Stomach smooth muscle (tissue), 2 donors: ENCODE data around the gene TBCD.

ENCODE experiments used
- H3K27ac ChIP-seq: one replicate; pipeline ENCODE4 v1.7.0; 2013; ENCODE audit warnings: mild to moderate bottlenecking, low read length, inconsistent platforms
- H3K27me3 ChIP-seq, 2 donors: one replicate each; pipeline ENCODE4 v1.7.0; 2013; ENCODE audit warnings: low read length in 2 of 2; ENCODE audit not compliant: insufficient read depth in 2 of 2, control insufficient read depth in 1 of 2
- H3K36me3 ChIP-seq, 2 donors: one replicate each; pipeline ENCODE4 v1.7.0; 2013; ENCODE audit warnings: low read length in 2 of 2; ENCODE audit not compliant: control insufficient read depth in 2 of 2, insufficient read depth in 2 of 2
- H3K4me1 ChIP-seq: one replicate; pipeline ENCODE4 v1.7.0; 2013; ENCODE audit warnings: low read length; ENCODE audit not compliant: control insufficient read depth, insufficient read depth
- H3K4me3 ChIP-seq, 2 donors: one replicate each; pipeline ENCODE4 v1.7.0; 2013; ENCODE audit warnings: low read length in 2 of 2
- H3K9ac ChIP-seq, 2 donors: one replicate each; pipeline ENCODE4 v1.7.0; 2013; ENCODE audit warnings: low read length in 2 of 2, mild to moderate bottlenecking in 1 of 2
- H3K9me3 ChIP-seq, 2 donors: one replicate each; pipeline ENCODE4 v1.7.0; 2013; ENCODE audit warnings: low read length in 2 of 2; ENCODE audit not compliant: control insufficient read depth in 2 of 2
- donor health status: healthy.
- donor health status: Pancreatic carcinoma.

The TBCD gene

DNA sequence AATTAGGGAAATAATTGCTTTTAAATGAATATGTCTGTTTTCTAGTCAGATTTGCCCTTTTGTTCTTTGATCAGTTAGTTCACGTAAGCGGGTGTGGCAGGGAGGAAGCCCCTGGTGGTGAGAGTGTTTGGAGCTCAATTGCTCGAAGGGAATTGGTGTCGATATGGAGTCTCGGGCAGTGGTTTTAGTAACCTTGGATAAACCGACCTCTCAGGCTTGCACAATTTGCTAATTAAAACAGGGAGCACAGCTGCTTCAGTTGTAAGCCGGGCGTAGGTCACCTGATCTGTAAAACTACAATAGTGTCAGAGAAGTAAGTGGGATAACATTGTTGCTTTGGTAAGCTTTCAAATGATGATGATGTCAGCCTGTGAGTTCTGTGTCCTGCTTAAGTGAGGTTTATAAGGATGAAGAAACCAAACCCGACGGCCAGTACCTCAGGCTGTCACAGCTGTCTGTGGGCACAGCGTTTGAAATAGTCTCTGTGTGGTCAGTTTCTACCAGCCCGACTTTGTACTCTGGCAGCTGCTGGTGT, 85.0 kb downstream of the TBCD start:
- no peaks in the 10 kb centered on the region for H3K4me1 ChIP-seq
- H3K9ac ChIP-seq: no peak overlapping the region
- H3K27ac ChIP-seq: no peak overlapping the region
- no peaks in the 10 kb centered on the region for H3K27me3 ChIP-seq
- peaks cover 0 to 3% of the 10 kb centered on the region in 2 donors for H3K36me3 ChIP-seq
- H3K9me3 ChIP-seq: no peaks in the 10 kb centered on the region
- H3K4me3 ChIP-seq: no peak overlapping the region

DNA sequence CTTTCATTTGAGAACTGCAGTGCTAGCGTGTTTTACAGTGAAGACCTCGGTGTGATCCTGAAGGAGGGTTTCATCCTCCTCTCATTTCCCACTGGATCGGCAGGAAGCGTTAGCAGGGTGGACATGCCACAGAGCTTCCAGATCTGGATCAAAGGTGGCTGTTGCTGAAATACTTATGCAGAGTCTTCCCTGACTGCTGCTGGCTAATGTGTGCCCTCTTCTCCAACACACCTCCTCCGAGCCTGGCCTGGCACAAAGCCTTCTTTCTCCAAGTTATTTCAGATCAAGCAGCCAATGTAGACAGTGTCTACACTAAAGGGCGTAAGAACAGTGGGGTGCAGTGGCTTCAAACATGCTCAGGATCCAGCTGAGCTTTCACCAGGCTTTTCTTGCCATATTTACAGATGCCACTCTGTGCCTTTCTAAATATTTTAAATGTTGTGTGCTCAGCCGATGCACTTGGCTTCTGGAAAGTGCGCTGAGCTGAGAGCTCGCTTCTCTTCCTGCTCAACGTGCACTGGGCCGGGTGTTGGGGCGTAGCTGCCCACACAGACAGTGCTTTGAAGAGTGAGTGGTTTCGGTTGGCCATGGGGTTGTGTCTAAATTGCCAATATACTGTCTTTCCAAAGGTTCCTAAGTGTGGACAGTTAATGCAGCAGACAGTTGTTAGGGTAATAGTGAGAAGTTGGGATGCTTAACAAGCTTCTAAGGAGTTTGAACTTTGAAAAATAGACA, 85.9 kb downstream of the TBCD start:
- Histone ChIP-seq H3K36me3 (peaks cover 0 to 3% of the 10 kb centered on the region in 2 donors), H3K27me3 (no peaks in the 10 kb centered on the region), H3K4me3 (no peak overlapping the region), H3K9me3 (no peaks in the 10 kb centered on the region), H3K4me1 (no peaks in the 10 kb centered on the region), H3K27ac (no peak overlapping the region), H3K9ac (no peak overlapping the region)

DNA sequence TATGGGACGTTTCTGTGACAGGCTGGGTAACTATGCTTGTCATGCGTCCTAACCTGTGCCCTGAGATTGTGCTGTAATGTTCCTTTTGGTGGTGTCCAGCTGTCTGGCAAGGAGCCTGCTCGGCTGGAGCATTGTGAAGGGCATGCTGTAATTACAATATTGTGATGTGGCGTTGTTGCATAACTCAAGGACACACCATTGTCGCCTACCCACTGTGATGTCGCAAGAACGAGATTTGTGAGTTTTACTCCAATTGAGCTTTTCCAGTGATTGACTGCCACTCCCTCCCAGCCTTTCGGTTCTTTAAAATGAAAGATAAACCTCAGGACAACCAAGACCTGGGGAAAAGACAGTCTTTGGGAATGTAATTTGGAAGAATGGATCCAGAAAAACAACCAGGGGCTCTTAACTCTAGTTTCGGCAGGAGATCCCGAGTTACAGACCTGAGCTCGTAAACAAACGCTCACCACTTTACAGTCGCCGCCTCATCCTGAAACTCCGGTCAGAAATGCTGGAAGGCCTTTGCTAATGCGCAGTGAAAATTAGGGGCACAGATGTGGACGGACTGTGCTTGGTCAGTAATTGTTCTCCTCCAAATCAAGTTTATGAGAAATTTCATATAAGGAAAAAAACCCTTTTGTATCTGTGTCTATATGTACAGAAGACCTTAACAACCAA, 86.7 kb downstream of the TBCD start:
- H3K4me3 ChIP-seq: no peak overlapping the region

DNA sequence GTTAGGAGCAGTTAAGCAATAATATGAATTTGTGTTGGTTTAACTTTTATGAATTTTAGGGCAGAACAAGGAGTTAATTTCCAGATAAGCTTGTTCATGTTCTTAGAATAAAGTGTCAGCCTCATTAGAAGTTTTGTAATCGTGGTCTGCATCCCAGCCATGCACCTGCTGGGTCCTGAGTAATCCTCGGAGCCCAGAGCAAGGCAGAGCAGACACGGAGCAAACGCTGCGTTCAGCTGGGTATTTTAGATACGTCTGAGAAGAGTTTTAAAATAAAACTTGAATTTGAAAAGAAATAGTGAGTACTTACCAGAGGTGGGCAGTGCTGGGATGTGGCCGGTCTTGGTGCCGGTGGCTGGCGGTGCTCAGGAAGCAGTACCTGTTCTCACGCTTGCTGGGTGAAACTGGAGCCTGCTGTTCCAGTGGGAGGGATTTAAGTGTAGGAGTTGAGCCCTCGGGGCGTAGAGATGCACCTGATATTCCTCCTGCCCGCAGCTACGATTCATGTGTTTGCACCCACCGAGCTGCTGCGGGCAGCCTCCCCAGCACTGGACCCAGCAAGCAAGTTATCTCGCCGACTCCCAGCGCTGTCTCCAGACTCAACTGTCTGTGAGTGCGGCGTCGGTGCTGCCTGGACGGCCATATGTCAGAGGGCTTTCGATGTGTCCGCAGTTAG, 87.9 kb downstream of the TBCD start, which contains the start of gene ZNF750:
Gene ZNF750 (minus strand): TSS at position 406 of the 676 bp plus-strand sequence. CDS start 7,568 bp downstream, outside the sequence.
- H3K4me1 ChIP-seq: no peaks in the 10 kb centered on the region
- H3K27ac ChIP-seq: no peak within 1 kb of the TSS
- no peak within 1 kb of the TSS for H3K9ac ChIP-seq
- H3K4me3 ChIP-seq: no peak within 1 kb of the TSS
- no peaks in the 10 kb centered on the region for H3K27me3 ChIP-seq
- H3K36me3 ChIP-seq: peaks cover 0 to 2% of the 10 kb centered on the region in 2 donors
- H3K9me3 ChIP-seq: no peaks in the 10 kb centered on the region

More for the DNA sequence above, 86.7 kb downstream of the TBCD start:
- Histone ChIP-seq H3K4me1 (no peaks in the 10 kb centered on the region), H3K9ac (no peak overlapping the region), H3K27ac (no peak overlapping the region), H3K9me3 (no peaks in the 10 kb centered on the region), H3K36me3 (peaks cover 0 to 2% of the 10 kb centered on the region in 2 donors), H3K27me3 (no peaks in the 10 kb centered on the region)

DNA sequence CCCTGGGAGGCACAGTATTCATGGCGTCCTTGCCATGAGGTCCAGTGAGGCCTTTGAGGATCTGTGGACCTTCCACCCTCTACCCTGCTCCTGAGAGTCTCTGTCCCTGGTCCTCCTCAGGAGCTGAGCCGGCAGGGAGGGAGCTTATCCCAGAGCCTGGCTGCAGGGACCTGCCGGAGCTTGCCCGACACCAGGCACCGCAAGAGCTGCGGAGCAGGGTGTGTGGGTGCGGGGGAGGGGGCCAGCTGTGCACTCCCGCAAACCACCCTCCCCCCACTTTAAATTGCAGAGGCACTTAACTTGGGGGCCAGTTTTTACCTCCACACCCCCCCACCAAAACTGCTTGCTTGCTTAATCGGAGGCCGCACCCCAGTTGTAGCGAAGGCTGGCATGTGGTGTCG, 88.6 kb downstream of the TBCD start:
- Histone ChIP-seq H3K9me3 (no peaks in the 10 kb centered on the region), H3K4me1 (no peaks in the 10 kb centered on the region), H3K4me3 (no peak overlapping the region), H3K36me3 (peaks cover 0 to 2% of the 10 kb centered on the region in 2 donors), H3K27me3 (no peaks in the 10 kb centered on the region), H3K9ac (no peak overlapping the region), H3K27ac (no peak overlapping the region)

DNA sequence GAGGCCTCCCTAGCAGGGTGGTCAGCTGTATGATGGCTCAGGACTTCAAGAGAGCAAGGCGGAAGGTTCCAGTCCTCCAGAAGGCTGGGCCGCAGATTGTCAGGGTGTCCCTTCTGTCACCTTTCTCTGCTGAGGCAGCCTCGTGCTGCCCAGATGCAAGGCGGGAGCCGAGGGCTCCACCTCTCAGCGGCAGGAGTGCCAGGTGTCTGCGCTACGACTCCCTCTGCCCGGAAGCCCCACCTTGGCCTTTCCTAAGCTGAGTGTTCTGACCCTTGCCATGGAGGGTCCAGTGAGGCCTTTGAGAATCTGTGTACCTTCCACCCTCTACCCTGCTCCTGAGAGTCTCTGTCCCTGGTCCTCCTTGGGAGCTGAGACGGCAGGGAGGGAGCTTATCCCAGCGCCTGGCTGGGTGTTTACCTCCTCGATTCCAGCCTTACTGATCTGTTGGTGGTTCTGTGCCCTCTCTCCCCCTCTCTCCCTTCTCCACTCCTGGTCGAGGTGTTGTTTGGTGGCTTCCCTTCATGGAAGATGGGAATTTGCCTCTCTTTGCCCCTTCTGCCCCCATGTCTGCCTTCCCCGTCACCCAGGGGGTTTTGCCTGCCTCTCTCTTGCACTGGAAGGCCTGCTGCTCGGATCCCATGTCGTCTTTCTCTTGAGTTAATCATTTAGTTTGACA, 90.2 kb downstream of the TBCD start:
- Histone ChIP-seq H3K27ac (no peak overlapping the region), H3K4me1 (peaks cover 4% of the 10 kb centered on the region), H3K9me3 (no peaks in the 10 kb centered on the region), H3K9ac (no peak overlapping the region), H3K36me3 (peaks cover 0 to 2% of the 10 kb centered on the region in 2 donors), H3K4me3 (no peak overlapping the region), H3K27me3 (no peaks in the 10 kb centered on the region)

DNA sequence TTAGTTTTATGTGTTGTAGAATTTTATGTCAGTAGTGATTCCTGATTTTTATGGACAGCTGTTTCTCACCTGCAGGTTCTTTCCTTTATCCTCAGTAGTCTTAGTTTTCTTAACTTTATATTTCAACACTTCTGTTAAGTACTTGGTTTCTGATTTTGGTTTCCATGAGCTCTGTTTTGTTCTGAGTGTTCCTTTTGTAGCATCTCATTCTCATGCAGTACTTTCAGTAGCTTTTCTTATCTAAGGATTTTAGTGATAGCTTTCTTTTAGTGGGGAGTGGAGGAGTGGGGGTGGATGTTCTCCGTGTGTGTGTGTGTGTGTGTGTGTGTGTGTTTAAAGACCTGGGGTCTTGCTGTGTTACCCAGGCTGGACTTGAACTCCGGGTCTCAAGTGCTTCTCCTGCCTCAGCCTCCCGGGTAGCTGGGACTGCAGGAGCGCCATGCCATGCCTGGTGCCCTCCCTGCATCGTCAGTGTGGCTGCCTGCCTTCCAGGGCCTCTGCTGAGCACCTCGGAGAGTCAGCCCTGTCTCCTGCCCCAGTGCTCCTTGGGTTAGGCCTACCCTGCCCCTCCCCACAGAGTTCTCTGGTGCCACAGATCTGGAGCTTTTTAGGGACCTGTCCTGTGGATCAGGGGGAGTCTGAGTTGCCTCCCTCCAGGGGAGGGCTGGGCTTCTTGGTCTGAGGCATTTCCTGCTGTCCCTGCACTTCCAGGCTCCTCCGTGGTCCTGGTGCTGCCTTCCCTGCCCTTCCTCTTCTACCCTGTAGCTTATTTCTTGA, 92.2 kb downstream of the TBCD start:
- H3K4me3 ChIP-seq: no peak overlapping the region
- no peak overlapping the region for H3K27ac ChIP-seq
- peaks cover 4% of the 10 kb centered on the region for H3K4me1 ChIP-seq
- no peak overlapping the region for H3K9ac ChIP-seq
- H3K27me3 ChIP-seq: no peaks in the 10 kb centered on the region
- H3K9me3 ChIP-seq: no peaks in the 10 kb centered on the region
- peaks cover 0 to 2% of the 10 kb centered on the region in 2 donors for H3K36me3 ChIP-seq

DNA sequence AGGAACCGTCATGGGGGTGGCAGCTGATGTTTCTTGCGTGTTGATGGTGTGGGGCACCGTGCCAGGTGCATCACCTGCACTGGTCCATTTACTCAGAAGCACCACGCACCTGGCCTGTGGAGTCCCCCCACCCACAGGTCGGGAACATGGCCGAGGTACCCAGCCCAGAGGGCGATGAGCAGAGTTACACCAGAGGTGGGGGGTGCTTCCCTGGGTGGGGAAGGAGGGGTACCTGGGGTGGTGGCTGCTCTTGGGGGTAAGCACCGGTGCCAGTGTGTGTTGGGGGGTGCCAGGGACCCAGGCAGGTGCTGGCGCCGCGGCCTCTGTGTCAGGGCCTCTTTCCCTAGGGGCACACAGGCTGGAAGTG, 92.9 kb downstream of the TBCD start:
- Histone ChIP-seq H3K4me3 (no peak overlapping the region), H3K9ac (no peak overlapping the region), H3K9me3 (no peaks in the 10 kb centered on the region), H3K27ac (no peak overlapping the region), H3K27me3 (no peaks in the 10 kb centered on the region), H3K36me3 (peaks cover 0 to 2% of the 10 kb centered on the region in 2 donors), H3K4me1 (peaks cover 4% of the 10 kb centered on the region)

DNA sequence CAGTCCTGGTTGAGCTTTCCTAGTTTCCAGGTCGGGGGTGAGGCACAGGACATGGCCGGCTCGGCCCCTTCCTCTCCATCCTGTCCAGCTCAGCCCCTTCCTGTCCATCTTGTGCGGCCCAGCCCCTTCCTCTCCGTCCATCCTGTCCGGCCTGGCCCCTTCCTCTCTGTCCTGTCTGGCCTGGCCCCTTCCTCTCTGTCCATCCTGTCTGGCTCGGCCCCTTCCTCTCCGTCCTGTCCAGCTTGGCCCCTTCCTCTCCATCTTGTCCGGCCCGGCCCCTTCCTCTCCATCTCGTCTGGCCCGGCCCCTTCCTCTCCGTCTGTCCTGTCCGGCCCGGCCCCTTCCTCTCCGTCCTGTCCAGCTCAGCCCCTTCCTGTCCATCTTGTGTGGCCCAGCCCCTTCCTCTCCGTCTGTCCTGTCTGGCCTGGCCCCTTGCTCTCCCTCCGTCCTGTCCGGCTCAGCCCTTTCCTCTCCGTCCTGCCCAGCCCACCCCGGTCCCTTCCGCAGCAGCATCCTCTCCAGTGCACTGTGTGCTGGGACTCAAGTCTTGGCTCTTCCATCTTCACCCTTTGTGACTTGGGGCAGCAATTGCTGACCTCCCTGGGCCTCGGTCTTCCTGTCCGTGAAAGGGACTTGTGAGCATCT, 93.4 kb downstream of the TBCD start:
- Histone ChIP-seq H3K4me3 (peak overlapping the region in 1 of 2 donors; percentile 40), H3K27ac (no peak overlapping the region), H3K9ac (no peak overlapping the region)

More for the DNA sequence above, 93.4 kb downstream of the TBCD start:
- Histone ChIP-seq H3K4me1 (peaks cover 4% of the 10 kb centered on the region), H3K9me3 (no peaks in the 10 kb centered on the region), H3K27me3 (no peaks in the 10 kb centered on the region), H3K36me3 (peaks cover 0 to 2% of the 10 kb centered on the region in 2 donors)
